NCI-H510A (cell line): ENCODE data around the gene DPP7.
A peak's percentile ranks its signal among the peaks of the same experiment; 100 is the strongest.
"Not testable (repeated sequence)": the region's sequence is repeated elsewhere in the genome, so short reads cannot be mapped to it uniquely, and the experiment has no call there.

Experiments used
- DNase-seq: peaks from one replicate; lab custom pipeline; 2025; lab: John Stamatoyannopoulos, UW

DPP7 gene

DNA sequence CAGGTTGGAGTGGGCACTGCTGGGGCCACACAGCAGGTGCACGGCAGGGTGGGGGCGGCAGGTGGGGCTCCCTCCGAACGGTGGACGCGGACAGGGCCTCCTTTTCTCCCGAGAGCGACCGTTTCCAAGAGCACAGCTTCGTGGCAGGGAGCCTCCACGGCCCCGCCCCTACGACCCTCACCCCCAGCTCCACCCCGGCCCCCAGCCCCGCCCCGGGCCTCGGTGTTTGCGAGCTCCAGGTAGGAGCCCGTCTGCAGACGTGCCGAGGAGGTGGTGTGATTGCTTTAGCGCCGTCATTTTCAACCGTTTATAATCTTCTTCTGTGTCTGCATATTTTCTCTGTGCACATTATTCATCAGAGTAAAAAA lies 33.2 kb upstream of the DPP7 start:
- DNase-seq, result no peak

DNA sequence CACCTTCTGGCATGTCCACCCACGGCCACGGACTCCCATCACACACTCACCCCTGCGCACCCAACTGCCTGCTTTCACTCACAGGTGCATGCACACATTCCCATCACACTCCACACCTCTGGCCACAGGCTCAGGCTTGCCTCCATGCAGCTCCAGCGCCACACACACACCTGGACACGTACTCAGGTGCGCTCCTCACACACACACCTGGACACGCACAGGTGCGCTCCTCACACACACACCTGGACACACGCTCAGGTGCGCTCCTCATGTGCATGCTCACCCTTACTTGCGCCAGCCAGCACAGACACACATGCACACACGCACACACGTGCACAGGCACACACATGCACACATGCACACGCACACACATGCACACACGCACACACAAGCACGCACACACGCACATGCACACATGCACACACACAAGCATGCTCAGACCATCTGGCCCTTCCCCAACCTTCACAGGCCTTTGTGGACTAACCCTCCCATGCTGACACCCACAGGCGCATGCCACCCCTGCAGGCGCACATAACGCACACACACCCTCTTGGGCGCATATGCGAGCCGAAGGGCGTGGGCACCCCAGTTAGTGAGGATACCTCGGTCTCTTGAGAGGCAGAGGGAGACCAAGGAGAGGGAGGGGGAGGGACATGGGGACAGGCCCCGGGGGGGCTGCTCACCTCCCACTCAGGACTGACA lies 32.7 kb upstream of the DPP7 start:
- no peak for DNase-seq

DNA sequence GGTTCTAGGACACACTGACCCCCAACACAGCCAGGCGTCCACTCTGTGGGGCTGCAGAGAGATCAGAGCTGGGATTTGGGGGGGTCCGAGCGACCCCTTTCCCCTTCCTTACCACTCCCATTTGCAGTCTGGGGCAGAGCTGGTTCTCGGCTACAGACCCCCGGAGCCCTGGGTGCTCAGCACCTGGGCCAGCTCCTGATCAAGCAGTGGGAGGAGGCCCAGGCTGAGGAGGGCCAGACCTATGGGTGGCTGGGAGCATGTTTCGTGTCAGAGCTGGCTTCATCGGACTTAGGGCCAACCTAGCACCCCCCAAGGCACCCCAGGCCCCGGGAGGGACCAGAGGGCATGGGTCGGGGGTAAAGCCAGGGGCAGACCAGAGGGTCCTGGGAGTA lies 32.0 kb upstream of the DPP7 start:
- DNase-seq, result no peak

DNA sequence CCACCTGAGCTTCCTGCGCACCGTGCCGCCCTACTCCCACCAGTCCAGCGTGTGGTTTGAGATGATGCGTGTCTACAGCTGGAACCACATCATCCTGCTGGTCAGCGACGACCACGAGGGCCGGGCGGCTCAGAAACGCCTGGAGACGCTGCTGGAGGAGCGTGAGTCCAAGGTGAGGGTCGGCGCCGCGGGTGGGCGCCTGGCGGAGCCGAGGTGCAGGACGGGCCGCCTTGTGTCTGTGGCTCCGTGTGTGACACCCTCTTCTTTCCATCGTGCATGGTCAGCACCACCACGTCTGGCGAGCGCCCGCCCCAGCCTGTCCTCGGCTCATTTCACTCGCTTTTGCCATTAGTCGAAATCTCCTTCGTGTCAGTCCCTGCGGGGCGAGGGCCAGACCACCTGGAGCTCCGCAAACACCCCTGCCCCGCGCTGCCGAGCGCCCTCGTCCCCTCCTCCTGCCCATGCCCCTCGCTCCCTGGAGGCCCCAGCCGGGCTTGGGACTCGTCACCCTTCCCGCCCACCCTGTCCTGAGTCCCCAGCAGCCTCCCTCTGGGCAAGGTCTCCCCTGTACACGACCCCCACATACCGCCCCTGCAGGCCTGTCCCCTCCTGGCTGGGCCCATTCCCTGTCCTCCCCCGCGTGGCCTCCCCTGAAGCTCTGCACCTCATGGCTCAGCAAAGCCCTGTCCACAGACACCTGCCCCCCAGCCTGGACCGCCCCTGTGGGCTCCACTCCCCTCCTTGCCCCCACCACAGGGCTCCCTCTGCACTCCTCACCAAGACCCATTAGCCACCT lies 31.4 kb upstream of the DPP7 start:
- DNase-seq, result no peak

DNA sequence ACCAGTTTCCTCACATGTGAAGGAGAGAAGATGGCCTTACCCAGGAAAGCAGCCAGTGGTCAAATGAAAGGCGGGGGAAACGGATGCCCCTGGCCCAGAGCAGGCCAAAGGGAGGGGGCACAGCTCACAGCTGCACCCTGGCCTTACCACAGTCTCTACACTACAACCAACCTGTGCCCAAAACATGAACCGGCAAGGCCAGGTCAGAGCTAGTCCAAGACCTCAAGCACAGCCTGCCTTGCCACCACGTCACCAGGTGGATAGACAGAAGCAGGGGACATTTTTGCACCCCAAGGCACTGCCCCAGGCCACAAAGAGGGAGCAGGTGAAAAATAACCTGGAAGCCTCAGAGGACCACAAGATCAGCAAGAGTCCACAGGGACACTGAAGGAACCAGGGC lies 28.9 kb upstream of the DPP7 start:
- DNase-seq, result no peak

DNA sequence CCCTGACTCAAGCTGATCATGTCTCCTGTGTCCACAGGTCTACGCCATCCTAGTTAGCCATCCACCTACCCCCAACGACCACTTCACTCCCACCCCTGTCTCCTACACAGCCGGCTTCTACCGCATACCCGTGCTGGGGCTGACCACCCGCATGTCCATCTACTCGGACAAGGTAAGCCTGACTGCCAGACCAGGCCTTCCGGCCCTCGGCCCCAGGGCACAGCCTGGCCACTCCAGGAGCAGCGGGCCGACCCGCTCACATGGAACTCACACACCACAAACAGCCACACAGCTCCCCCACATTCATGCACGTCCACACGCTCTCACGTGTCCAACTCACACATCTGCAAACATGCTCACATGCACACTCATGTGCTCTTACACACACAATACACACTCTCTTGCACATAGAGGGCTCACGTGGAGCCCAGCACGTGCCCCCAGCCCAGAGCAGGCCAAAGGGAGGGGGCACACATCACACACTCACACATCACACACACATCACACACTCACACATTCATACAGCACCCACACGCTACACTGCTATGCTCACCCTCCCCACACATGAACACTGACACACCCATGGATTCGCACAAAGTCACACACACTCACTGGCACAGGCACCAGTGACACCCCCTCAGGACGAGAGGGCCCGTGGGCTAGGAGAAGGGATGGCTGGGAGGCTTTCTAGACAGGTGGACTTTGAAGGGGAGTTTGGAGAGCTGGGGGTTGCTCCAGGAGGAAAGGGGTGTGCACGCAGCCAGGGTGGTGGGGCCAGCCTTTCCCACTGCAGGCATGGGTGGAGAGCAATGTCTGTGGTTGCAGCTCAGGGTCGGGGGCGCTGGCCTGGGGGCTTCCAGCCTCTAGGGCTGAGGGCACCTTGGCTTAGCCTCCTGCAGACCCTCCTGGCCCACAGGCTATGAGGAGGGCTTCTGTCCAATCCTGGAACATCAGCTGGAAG lies 27.7 kb upstream of the DPP7 start:
- DNase-seq, result no peak

DNA sequence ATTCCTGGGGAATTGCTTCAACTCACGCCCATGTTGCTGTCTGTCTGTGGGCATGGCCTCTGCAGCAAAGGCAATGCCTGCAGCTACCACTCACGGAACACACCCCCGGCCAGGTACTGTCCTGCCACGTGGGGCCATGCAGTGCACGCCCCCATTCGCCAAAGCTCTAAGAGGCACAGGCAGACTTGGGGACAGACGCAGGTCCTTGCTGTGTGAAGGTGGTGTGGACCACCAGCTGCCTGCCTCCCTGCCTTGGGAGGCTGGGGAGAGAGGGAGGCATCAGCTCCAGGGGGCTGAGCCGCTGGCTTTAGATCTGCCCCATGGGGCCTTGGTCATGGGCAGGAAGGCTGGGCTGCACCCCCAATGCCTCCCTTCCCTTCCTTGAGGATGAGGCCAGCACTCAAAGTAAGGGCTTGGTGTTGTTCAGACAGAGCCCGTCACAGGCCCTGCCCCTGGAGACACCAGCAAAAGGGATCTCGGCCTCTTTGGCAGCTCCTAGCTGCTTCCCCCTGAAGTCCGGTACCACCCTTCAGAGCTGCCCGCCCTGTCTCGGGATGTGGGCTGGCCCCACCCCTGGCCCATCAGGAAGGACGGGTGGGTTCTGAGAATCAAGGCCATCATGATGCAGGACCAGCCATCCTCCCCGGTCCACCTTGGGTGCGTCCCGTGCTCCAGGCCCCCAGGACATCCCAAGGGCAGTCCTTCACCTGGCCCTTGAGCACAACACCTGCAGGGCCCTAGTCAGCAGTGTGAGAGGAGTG lies 26.7 kb upstream of the DPP7 start:
- no peak for DNase-seq

DNA sequence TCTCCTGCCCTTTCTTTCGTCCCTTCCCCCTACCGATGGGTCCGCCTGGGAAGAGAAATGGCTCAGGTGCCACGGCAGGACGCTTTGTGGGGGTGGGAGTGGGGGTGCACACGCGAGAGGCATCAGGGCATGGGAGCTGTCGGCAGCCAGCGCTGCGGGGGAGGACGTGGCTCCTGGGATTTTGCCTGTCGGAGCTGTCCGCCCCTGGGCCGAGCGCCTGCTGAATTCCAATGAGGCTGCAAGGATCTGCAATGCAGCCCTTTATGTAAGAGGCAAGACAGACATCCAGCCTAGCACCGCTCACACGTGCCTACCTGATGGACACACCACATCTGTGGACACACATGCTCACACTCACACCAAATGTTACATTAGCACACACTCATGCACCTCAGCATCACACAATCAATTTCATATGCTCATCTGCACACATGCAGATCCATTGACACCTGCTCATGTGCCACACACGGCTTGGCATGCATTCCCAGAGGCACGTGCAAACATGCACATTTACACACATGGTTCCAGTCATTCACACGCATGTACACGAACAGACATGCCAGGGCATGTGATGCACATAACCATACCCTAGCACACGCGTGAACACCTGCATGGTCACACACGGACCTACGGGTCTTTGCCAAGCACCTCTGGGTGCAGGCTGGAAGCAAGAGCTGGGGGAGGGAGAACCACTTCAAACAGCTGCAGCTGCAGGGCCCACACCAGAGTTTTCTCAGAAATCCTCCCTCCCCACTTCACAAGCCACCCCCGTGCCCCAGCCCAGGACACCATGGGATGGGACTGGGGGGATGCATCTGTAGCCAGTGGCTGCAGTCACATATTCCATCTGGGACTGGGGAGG lies 25.8 kb upstream of the DPP7 start:
- no peak for DNase-seq

DNA sequence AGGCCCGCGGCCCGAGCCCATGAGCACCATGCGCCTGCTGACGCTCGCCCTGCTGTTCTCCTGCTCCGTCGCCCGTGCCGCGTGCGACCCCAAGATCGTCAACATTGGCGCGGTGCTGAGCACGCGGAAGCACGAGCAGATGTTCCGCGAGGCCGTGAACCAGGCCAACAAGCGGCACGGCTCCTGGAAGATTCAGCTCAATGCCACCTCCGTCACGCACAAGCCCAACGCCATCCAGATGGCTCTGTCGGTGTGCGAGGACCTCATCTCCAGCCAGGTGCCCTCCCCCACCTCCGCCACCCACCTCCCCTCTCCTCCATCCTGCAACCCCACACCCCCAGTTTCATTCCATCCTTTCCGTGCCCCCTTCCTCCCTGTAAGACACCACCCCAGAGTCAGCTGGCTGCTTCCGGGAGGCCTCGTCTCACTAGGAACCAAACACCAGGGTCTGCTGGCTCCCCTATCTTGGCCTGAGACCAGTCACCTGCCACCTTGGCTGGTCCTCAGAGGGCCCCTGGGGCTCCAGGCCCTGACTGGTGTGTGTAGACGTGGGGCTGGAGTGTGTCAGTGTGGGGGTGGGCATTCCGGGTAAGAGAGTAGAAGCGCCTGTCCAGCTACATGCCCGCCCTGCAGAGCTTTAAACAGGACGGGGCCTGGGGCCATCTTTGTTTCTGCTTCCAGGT lies 25.1 kb upstream of the DPP7 start:
- DNase-seq, result no peak

DNA sequence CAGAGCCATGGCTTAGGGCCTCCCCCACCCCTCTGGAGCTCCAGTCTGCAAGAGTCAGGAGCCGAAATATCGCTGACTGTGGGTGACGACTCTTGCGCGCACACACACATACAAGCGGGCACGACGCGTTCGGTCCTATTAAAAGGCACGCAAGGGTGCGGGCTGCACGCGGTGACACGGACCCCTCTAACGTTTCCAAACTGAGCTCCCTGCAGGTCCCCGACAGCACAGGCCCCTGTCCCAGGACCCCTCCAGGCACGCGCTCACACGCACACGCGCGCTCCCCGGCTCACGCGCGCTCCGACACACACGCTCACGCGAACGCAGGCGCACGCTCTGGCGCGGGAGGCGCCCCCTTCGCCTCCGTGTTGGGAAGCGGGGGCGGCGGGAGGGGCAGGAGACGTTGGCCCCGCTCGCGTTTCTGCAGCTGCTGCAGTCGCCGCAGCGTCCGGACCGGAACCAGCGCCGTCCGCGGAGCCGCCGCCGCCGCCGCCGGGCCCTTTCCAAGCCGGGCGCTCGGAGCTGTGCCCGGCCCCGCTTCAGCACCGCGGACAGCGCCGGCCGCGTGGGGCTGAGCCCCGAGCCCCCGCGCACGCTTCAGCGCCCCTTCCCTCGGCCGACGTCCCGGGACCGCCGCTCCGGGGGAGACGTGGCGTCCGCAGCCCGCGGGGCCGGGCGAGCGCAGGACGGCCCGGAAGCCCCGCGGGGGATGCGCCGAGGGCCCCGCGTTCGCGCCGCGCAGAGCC lies 24.4 kb upstream of the DPP7 start, which contains the start of gene GRIN1:
Gene GRIN1, plus strand, starts transcription at position 433 of the 746 bp plus-strand sequence. CDS start 333 bp downstream, outside the sequence.
- no peak for DNase-seq

DNA sequence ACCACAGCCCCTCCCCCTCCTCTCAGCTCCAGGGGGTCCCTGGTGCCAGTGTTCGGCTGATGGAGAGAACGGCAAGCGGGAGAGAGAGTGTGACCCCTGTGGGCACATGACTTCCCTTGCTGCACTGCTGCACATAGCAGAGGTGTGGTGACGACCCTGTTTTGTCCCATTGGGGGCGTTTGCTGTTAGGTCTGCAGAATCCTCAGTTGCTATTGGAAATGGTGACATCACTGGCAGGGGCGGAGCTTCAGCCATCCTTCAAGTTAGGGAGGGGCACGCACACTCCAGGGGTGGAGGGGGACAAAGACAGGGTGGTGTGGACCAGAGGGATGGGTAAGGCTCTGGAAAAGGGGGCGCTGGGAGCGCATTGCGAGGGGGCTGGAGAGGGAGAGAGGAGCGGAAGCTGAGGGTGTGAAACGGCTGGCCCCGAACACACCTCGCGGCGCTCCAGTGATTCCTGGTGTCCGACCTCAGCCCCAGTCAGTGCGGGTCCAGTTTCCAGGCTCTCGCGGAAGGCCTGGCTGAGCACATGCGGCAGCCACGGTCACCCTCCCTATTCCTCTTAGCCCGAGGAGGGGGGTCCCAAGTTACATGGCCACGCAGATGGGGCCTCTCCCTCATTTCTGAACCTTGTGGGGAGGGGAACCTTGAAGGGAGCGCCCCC lies 23.7 kb upstream of the DPP7 start:
- no peak for DNase-seq

DNA sequence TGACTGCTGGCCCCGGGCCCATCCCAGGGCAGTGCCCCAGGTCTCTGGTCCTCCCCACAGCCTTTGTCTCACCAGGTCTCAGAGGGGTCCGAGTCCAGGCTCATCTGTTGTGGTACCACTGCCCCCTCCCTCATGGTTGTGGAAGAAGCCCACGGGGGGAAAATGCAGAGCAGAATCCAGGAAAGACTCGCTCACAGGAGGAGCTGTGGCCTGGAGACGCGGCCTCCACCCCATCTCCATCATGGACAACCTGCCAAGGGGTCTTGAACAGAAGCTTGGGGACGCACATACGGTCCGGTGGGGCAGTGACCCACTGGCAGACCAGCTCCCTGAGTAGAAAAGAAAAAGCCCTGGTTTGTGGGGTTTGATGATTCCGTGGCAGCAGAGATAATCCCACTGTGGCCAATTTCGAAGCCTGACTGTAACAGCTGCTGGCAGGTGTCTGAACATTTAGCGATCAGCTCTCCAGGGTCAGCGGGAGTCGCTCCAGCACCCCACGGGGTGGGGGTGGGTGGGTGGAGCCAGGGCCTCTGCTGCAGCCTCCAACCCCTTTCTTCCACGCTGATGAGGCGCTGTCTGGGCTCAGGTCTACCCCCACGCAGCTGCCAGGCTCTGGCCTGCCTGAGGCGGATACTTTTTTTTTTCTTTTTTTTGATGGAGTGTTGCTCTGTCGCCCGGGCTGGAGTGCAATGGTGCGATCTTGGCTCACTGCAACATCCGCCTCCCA lies 22.5 kb upstream of the DPP7 start:
- no peak for DNase-seq

DNA sequence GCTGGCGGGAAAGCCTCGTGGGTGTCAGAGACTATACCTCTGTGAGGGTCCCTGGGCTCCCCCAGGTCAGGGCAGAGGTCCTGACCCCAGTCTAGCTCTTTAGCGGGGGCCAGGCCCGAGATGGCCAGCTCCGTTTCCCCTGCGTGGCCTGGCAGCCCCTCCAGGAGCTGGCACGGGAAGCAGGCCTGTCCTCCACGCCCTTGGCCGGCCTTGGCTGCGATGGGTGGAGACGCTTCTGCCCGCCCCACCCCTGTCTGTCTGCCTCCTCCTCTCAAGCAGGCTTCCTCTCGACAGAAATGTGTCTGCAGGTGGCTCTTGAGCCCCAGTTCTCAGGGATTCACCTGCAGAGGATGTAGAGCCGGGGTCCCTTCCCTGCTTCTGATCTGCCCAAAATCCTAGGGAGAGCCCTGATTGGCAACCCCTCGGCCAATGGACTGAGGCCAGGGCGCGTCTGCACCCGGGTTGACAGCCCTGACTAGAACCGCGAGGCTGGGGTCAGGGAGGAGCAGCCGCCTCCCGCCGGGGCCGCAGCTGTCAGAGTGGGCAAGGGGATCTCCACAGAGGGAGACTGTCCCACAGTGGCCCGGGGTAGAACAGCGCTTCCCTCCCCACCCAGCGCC lies 21.8 kb upstream of the DPP7 start:
- no peak for DNase-seq

DNA sequence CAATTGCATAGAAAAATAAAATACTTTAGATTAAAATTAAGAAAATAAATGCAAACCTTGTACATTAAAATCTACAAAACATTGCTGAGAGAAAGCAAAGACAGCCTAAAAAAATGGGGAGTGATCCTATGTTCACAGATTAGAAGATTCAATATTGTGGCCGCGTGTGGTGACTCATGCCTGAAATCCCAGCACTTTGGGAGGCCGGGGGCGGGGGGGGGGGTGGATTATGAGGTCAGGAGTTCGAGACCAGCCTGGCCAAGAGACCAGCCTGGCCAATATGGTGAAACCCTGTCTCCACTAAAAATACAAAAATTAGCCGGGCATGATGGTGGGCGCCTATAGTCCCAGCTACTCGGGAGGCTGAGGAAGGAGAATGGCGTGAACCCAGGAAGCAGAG lies 20.6 kb upstream of the DPP7 start:
- DNase-seq, result not testable (repeated sequence)

DNA sequence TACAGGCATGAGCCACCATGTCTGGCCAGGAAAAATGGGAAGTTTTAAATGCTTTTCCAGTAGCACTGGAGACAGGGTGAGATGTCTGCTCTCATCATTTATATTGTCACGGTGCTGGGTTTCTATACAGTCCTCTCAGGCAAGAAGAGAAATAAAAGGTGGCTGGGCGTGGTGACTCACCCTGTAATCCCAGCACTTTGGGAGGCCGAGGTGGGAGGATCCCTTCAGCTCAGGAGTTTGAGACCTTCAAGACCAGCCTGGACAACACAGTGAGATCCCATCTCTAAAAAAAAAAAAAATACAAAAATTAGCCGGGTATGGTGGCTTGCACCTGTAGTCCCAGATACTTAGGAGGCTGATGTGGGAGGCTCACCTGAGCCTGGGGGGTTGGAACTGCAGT lies 19.7 kb upstream of the DPP7 start:
- no peak for DNase-seq

DNA sequence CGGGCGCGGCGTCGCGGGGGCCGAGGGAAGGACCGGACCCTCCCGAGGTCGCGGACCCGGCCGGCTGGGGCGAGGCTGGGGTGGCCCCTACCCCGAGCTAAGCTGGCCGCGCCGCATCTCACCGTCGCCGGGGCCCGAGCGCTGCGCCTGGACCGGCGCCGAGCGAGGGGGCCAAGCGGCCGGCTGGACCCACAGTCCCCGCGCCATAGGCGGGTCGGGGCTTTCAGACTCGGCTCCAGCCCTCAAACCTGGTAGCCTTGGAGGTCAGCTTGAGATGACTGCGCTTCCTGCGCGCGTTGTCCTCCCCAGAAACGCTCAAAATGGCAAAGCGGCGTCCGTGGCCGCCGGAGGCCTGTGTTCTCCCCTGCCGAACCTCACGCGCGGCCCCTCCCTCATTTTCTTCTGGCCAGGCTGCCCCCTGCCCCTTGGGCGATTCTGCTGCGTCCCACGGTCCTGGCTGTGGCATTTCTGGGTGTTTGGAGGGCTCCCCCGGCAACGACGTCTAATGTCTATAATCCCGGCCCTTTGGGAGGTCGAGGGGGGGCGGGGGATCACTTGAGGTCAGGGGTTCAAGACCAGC lies 15.7 kb upstream of the DPP7 start:
- DNase-seq, result no peak

DNA sequence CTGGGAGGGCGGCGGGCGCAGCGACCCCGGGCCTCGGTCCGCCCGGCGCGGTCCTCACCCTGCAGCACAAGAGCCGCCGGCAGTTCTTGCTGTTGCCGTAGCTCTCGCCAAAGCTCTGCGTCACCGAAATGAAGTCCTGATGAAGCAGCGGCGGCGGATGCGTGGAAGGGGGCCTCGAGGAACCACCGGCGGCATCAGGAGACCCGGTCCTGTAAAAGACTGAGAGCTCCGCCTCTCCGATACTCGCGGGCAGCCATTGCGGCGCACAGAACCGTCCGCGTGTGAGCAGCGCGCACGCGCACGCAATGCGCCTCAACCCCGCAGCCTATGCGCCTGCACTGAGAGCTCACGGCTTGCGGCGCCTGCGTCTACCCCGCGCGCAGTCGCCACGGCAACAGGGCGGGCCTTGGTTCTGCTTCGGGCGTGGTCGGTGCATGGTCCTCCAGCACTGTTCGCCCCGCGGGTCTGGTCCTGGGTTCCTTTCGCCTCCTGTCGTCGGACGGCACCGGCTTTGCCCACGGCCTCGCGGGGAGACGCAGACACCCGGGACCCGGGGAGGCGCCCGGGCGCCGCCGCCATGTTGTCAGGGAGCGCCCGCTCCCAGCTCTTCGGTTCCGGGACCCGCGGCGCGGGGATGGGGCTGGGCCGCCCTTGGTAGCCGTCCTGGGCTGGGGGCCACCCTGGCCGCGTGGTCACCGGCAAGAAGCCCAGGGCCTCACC lies 15.1 kb upstream of the DPP7 start:
- DNase-seq, result peak; percentile 89
